Activated naive CD8-positive, alpha-beta T cell treated with anti-CD3 and anti-CD28 coated beads for 36 hours (primary cell): ENCODE data around the gene SLC11A1. TPM values are rescaled to one million over a fixed set of nuclear protein-coding genes. Genes with fewer than 3 reads are reported as not detected.

Experiments
- DNase-seq: peaks from one replicate; pipeline ENCODE4 v3.0.0; 2021
- H3K27ac Mint-ChIP-seq: one replicate; pipeline ENCODE4 v1.8.0; 2022; ENCODE audit warnings: mild to moderate bottlenecking, moderate library complexity, mixed read lengths
- H3K27me3 Mint-ChIP-seq: one replicate; pipeline ENCODE4 v1.8.0; 2022; ENCODE audit warnings: mild to moderate bottlenecking, mixed read lengths
- H3K36me3 Mint-ChIP-seq: one replicate; pipeline ENCODE4 v1.8.0; 2021; ENCODE audit warnings: mild to moderate bottlenecking, mixed read lengths
- H3K4me1 Mint-ChIP-seq: one replicate; pipeline ENCODE4 v1.8.0; 2021; ENCODE audit warnings: mixed read lengths
- H3K4me3 Mint-ChIP-seq: one replicate; pipeline ENCODE4 v1.8.0; 2022; ENCODE audit warnings: mild to moderate bottlenecking, moderate library complexity, mixed read lengths
- H3K9me3 Mint-ChIP-seq: one replicate; pipeline ENCODE4 v1.8.0; 2022; ENCODE audit warnings: mixed read lengths
- total RNA-seq, 2 experiments: library from RNA; stranded (reverse); gene quantifications; one replicate each; pipeline ENCODE4 v1.2.3, GENCODE V29; 2021

Gene SLC11A1
- total RNA-seq, 2 experiments from 2014 or later = 0.08 TPM

DNA sequence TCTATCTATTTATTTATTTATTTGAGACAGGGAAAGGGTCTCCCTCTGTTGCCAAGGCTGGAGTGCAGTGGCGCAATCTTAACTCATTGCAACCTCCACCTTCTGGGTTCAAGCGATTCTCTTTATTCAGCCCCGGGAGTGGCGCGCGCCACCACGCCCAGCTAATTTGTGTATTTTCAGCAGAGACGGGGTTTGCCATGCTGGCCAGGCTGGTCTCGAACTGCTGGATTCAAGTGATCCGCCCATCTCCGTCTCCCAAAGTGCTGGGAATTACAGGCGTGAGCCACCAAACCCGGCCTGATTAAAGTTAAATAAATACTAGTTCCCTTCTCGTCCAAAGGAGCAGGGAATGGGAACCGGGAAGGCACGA is 13.4 kb downstream of the SLC11A1 start:
- Mint-ChIP-seq H3K9me3 (no peaks in the 10 kb centered on the region), H3K4me3 (peak overlapping the region; percentile 65), H3K4me1 (peaks cover 25% of the 10 kb centered on the region), H3K36me3 (peaks cover 2% of the 10 kb centered on the region), H3K27me3 (peaks cover 5% of the 10 kb centered on the region), H3K27ac (peak overlapping the region; percentile 81)
- DNase-seq = no peak

DNA sequence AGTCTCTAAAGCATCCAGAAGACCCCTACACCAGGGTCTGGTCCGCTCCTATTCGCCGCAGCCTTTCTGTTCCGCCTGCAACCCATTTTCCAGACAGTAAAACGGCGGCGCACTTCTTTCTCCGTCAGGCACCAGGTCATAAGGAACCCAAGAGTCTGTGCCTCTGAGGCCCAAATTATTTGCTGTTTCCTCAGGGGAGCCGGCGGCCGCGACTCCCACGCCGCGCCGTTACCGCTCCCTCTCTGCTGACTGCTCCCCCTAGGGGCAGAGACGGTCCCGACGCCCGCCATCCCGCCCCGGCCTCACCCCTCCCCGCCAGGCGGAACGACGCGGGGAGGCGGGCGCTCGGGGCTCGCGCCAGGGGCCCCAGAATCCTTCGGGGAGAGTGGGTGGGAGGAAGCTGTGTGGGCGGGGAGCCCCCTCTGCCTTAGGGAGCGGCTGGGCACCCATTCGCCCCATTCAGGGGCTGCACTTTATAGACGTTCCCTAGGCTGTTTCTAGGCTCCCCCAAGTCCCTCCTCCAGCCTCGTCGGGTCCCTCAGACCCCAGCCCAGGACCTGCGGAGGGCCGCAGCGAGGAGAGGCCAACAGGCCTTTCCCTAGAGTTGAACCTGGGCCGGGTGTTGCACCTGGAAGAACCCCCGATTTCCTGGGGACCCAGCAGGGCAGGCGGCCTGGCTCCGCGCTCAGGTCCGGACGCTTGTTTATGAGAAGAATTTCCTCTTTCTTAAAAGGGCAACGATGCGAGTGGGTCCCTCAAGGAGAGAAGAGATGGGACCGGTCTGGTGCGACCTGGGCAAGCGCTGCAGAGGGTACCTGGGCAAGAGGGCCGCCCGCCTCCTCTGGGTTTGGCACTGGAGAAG is 14.0 kb downstream of the SLC11A1 start:
- H3K36me3 Mint-ChIP-seq = peaks cover 2% of the 10 kb centered on the region
- peaks cover 5% of the 10 kb centered on the region for H3K27me3 Mint-ChIP-seq
- peak overlapping the region; percentile 79 for H3K4me3 Mint-ChIP-seq
- H3K9me3 Mint-ChIP-seq = no peaks in the 10 kb centered on the region
- peak; percentile 94 for DNase-seq
- peak overlapping the region; percentile 93 for H3K27ac Mint-ChIP-seq
- H3K4me1 Mint-ChIP-seq = peaks cover 25% of the 10 kb centered on the region

DNA sequence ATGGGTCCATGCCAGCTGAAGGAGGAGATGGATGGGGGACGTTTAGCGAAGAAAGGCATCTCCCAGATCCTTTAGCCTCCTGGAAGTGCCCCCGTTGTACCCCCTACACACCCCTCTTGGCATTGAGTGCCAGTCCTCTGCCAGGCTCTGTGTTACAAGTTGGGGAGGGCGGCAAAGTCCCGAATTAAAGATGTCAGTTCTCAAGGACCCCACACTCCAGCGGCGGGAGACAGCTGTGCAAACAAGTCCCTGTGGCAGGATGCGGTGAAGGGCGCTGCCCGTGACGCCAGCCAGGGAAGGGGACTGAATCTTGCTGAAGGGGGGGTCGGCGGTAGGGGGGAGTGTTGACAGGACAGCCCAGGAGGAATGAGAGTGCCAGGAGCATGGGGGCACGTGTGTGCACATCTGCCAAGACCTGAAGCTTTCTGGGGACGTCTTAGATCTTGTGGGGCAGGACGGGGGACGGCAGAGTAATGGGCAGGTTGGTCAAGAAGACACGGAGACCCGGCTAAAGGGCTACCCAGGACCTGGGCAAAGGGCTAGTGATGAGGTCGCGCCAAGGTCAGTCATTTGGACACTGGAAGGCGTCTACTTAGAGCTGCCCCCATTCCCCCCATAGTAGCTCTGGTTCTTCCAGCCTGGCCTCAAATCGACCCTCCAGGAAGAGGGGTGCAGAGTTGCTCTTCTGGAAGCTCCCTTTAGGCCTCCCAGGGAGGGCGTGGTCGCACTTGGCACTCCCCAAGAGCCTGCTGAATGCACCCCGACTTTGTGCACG is 14.8 kb downstream of the SLC11A1 start:
- Mint-ChIP-seq H3K4me3 (peak overlapping the region; percentile 79), H3K36me3 (peaks cover 2% of the 10 kb centered on the region), H3K9me3 (no peaks in the 10 kb centered on the region), H3K4me1 (peaks cover 27% of the 10 kb centered on the region), H3K27ac (peak overlapping the region; percentile 93), H3K27me3 (peaks cover 5% of the 10 kb centered on the region)
- peak; percentile 68 for DNase-seq

DNA sequence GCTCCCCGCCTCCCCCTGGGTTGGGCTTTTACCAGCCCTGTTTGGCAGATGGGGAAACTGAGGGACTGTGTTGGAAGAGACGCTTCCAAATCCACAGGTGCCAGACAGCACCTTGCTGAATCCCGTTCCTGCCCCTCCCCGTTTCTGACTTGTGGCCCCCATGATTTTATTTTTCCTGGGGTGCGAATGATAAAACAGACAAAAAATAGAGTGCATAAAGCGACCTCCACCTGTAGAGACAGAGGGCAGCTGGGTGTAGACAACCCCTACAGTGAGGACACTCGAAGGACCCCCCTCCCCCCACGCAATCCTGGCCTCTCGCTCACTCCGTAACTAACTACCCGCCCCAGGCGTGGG is 15.4 kb downstream of the SLC11A1 start:
- DNase-seq = peak; percentile 34
- H3K27me3 Mint-ChIP-seq = peaks cover 5% of the 10 kb centered on the region
- no peaks in the 10 kb centered on the region for H3K9me3 Mint-ChIP-seq
- peak overlapping the region; percentile 93 for H3K27ac Mint-ChIP-seq
- H3K4me1 Mint-ChIP-seq = peaks cover 27% of the 10 kb centered on the region
- H3K36me3 Mint-ChIP-seq = peaks cover 2% of the 10 kb centered on the region
- H3K4me3 Mint-ChIP-seq = peak overlapping the region; percentile 79

DNA sequence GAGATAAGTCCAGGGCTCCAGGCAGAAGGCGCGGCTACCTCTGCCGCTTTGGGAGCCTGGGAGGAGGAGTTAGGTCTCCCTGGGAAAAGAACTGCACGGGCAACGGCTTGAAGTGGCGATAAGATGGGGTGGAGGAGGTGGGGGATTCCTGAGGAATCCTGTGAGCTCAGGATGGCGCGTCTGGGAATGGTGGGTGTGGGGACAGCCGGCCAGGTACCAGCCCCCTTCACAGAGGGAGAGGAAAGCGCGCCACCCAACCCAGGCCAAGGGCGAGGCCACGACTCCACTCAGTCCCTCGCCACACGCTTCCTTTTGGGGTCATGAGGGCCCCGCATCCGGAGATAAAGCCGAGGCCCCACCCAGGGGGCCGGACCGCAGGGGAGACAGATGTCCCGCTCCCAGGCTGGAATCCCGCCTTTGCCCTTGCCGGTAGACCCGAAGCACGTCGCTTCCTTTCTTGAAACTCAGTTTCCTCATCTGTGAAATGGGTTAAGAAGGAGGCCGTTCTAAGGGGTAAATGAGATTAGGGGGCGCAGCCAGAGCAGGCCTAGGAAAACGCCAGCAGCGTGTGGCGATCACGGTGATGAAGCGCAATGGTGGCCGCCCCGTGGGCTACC is 15.9 kb downstream of the SLC11A1 start:
- peak; percentile 64 for DNase-seq
- peak overlapping the region; percentile 79 for H3K4me3 Mint-ChIP-seq
- peaks cover 2% of the 10 kb centered on the region for H3K36me3 Mint-ChIP-seq
- peak overlapping the region; percentile 93 for H3K27ac Mint-ChIP-seq
- peaks cover 5% of the 10 kb centered on the region for H3K27me3 Mint-ChIP-seq
- no peaks in the 10 kb centered on the region for H3K9me3 Mint-ChIP-seq
- H3K4me1 Mint-ChIP-seq = peaks cover 27% of the 10 kb centered on the region

DNA sequence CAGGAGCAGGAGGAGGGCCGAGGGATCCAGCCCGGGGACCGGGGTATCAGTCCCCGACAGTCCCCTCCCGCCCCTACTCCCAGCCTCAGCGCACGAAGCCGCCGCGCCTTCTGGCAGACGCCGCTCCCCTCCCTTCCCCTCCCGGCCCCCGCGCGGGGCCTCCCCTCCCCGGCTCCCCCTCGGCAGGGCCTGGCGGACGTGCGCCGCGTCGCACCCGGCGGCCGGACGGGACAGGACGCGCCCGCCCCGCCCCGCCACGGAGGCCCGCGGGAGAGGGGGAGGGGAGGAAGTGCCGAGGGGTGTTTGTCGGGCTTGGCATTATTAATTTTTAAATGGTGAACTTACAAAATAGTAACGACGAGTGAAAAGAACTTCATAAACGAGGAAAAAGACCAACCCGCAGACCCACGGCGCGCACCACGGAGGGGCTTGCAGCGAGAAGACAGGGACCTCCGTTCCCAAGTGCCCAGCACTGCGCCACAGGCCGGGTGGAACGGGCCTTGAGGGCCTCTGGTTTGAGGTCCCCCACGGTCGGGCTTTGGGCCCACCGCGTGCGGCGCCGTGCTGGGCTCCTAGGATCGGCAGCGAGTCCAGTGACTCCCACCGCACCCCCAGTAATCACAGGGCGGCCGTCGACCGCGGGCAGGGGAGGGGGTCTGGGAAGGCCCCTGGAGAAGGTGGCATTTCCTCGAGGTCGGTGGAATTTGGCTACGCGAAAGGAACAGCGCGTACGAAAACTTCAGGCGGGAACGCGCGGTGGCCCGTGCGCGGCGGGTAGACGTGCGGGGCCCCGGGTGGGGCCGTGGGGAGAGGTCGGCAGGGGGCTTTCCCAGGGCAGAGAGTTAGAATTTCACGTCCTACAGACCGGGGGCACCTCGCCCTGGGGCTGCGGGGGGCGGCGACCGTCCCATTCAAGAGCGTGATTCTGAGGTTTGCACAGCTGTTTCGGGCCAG is 16.6 kb downstream of the SLC11A1 start:
- Mint-ChIP-seq H3K27me3 (peaks cover 5% of the 10 kb centered on the region), H3K36me3 (peaks cover 7% of the 10 kb centered on the region), H3K27ac (peak overlapping the region; percentile 93), H3K9me3 (no peaks in the 10 kb centered on the region), H3K4me1 (peaks cover 32% of the 10 kb centered on the region), H3K4me3 (peak overlapping the region; percentile 79)
- peak; percentile 73 for DNase-seq

DNA sequence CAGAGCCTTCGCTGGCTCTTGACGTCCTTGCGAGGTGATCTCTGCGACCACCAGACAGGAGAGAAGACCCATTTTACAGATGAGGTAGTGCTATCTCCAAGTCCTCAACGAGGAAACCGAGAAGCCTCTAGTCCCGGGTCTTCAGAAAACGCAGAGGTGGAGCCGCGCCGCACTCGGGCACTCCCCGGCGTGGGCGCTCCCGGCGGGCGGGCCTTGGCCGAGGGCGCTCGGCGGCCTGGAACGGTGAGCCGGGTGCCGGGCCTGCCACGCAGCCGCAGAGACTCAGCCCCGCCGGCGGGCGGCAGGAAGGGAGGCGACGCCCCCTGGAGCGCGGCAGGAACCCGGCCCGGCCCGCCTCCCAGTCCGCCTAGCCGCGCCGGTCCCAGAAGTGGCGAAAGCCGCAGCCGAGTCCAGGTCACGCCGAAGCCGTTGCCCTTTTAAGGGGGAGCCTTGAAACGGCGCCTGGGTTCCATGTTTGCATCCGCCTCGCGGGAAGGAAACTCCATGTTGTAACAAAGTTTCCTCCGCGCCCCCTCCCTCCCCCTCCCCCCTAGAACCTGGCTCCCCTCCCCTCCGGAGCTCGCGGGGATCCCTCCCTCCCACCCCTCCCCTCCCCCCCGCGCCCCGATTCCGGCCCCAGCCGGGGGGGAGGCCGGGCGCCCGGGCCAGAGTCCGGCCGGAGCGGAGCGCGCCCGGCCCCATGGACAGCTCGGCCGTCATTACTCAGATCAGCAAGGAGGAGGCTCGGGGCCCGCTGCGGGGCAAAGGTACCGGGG is 17.5 kb downstream of the SLC11A1 start, which contains the start of gene CTDSP1:
CTDSP1 (plus strand) TSS at position 478 of the 776 bp plus-strand sequence; CDS start at position 701, 223 bp downstream.
- peak; percentile 94 for DNase-seq
- Mint-ChIP-seq H3K27me3 (peaks cover 5% of the 10 kb centered on the region), H3K36me3 (peaks cover 13% of the 10 kb centered on the region), H3K27ac (peak within 1 kb of the TSS; percentile 91), H3K4me1 (peaks cover 32% of the 10 kb centered on the region), H3K9me3 (no peaks in the 10 kb centered on the region), H3K4me3 (peak within 1 kb of the TSS; percentile 93)

DNA sequence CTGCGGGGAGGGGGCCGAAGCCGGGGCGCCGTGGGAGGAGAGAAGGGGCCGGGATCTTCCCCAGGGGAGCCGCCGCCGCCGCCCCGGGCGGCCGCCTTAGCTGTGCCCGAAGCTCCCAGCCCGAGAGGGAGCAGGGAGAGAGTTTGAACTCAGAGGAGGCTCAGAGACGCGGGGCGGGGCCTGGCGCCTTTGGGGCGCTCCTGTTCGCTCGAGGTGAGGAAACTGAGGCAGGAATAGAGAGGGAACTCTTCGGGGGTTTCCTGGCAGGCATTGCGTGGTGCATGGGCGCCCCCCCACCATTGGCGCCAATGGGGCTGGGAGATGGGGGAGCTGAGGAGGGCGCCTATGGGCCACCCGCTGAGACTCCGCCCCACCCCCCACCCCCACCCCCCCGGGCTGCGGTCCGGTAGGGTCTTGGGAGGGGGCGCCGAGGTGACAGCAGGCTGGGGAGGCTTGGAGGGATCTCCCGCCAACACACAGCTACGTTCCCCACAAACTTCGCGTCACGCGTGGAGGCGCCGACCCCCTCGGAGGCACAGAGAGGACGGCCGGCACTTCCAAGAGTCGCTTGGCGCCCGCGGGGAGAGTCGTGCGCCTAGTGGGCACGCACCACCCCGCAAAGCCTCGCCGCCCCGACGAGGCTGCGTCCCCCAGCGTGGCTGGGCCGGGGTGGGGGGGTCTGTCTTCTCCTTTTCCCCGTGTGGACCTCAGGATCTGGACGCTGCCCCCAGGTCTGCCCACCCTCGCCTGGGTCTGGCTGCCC is 18.3 kb downstream of the SLC11A1 start:
- peaks cover 5% of the 10 kb centered on the region for H3K27me3 Mint-ChIP-seq
- H3K4me1 Mint-ChIP-seq = peaks cover 35% of the 10 kb centered on the region
- no peaks in the 10 kb centered on the region for H3K9me3 Mint-ChIP-seq
- H3K27ac Mint-ChIP-seq = peak overlapping the region; percentile 91
- DNase-seq = peak; percentile 45
- H3K4me3 Mint-ChIP-seq = peak overlapping the region; percentile 93
- H3K36me3 Mint-ChIP-seq = peaks cover 19% of the 10 kb centered on the region

DNA sequence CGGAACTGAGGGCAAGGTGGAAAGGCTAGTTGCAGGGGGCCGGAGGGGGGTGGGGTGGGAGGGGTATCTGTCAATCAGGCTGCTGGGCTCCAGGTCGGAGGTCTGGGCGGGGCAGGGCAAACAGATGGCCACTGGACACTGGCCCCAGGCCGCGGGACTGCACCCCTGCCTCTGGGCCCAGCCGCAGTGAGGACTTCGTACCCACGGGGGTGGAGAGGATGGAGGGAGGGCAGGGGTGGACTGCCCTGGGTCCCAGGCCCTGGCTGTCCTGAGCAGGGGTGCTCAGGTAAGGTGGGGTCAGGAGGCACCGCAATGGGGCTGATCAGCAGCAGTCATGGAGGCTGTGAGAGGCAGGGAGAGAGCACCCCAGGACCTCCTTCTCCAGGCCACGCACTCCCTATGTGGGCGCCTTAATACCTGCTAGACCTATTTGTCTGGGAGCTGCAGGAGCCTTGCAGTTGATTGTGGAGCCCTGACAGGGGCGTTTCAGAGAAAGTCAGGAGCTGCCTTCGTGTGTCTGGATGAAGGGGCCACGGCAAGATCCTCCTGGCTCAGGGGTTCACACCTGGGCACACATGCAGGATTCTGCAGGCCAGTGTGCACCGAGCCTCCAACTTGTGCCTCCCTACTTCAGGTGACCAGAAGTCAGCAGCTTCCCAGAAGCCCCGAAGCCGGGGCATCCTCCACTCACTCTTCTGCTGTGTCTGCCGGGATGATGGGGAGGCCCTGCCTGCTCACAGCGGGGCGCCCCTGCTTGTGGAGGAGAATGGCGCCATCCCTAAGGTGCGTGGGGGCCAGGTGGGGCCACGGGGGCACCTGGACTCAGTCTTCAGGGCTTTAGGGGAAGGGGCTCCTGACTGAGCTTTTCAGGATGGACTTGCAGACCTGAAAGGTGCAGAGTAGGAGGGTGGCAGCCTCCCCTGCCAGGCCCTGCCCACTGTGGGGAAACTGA is 19.1 kb downstream of the SLC11A1 start:
- Mint-ChIP-seq H3K27ac (no peak overlapping the region), H3K4me1 (peaks cover 38% of the 10 kb centered on the region), H3K9me3 (no peaks in the 10 kb centered on the region), H3K36me3 (peaks cover 21% of the 10 kb centered on the region), H3K4me3 (peak overlapping the region; percentile 70), H3K27me3 (peaks cover 5% of the 10 kb centered on the region)
- no peak for DNase-seq

DNA sequence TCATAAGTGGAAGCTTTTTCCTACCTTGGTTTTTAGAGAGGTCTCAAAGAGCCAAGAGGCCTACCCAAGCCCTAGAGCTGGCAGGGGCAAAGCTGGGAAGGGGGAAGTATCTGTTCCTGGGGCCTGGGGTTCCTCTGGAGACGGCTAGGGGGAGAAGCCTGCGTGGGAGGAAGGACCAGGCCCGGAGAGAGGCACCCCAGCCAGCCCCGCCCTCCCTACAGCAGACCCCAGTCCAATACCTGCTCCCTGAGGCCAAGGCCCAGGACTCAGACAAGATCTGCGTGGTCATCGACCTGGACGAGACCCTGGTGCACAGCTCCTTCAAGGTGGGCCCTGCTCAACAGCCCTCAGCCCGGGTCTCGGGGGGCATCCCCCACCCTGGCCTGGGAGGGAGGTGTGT is 19.8 kb downstream of the SLC11A1 start:
- Mint-ChIP-seq H3K4me3 (no peak overlapping the region), H3K9me3 (no peaks in the 10 kb centered on the region), H3K27ac (no peak overlapping the region), H3K27me3 (peaks cover 5% of the 10 kb centered on the region), H3K36me3 (peaks cover 21% of the 10 kb centered on the region), H3K4me1 (peaks cover 37% of the 10 kb centered on the region)
- no peak for DNase-seq

DNA sequence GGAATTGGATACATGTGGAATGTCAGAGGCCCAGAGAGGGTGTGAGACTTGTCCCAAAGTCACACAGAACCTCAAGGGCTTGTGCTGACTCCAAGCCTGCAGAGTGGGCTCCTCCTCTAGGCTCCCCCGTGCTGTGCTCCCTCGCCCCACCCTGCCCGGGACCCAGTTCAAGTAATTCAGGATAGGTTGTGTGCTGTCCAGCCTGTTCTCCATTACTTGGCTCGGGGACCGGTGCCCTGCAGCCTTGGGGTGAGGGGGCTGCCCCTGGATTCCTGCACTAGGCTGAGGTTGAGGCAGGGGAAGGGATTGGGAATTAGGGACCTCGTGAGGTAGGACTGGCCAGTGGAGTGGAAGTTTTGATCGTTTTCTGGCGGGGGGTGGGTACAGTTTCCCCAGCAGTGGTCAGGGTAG is 20.4 kb downstream of the SLC11A1 start:
- no peak overlapping the region for H3K27ac Mint-ChIP-seq
- H3K36me3 Mint-ChIP-seq = peaks cover 21% of the 10 kb centered on the region
- H3K4me1 Mint-ChIP-seq = peaks cover 36% of the 10 kb centered on the region
- H3K27me3 Mint-ChIP-seq = peaks cover 9% of the 10 kb centered on the region
- H3K4me3 Mint-ChIP-seq = no peak overlapping the region
- H3K9me3 Mint-ChIP-seq = no peaks in the 10 kb centered on the region
- DNase-seq = no peak

DNA sequence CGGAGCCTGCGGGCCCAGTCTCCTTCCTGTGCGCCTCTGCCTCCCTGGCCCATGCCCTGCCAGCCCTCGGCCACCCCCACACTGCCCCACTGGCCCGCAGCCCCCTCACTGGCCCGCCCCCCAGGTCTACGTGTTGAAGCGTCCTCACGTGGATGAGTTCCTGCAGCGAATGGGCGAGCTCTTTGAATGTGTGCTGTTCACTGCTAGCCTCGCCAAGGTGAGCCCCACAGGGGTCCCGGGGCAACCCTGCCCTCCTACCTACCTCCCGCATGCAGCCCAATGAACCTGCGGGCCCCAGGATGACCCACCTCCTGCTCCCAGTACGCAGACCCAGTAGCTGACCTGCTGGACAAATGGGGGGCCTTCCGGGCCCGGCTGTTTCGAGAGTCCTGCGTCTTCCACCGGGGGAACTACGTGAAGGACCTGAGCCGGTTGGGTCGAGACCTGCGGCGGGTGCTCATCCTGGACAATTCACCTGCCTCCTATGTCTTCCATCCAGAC is 20.9 kb downstream of the SLC11A1 start:
- H3K27me3 Mint-ChIP-seq = peaks cover 8% of the 10 kb centered on the region
- H3K27ac Mint-ChIP-seq = peak overlapping the region; percentile 54
- no peak for DNase-seq
- no peaks in the 10 kb centered on the region for H3K9me3 Mint-ChIP-seq
- H3K36me3 Mint-ChIP-seq = peaks cover 21% of the 10 kb centered on the region
- H3K4me1 Mint-ChIP-seq = peaks cover 35% of the 10 kb centered on the region
- H3K4me3 Mint-ChIP-seq = no peak overlapping the region
